Prostate gland (tissue), 2 donors: ENCODE measurements around the gene TOM1L2. TPM values are rescaled to one million over a fixed set of nuclear protein-coding genes. Genes with fewer than 3 reads are reported as not detected.

Experiments used
- DNase-seq: peaks from one replicate; pipeline ENCODE4 v3.0.0-alpha.2; 2019; ENCODE audit warnings: low spot score
- H3K27ac ChIP-seq, 2 donors: fragments of 200-600 bp; sonication (generic); 2 replicates each; pipeline ENCODE4 v1.5.1; 2017 to 2019
- H3K27me3 ChIP-seq: fragments of 200-600 bp; sonication (generic); replicated peaks from 2 replicates; pipeline ENCODE4 v1.5.1; 2019; ENCODE audit not compliant: insufficient read depth
- H3K36me3 ChIP-seq, 2 donors: fragments of 200-600 bp; sonication (generic); 1 replicate in 1 of 2; 2 replicates in 1 of 2; pipeline versions ENCODE4 v1.5.1 to v1.8.1; 2017 to 2019
- H3K4me1 ChIP-seq: fragments of 200-600 bp; sonication (generic); replicated peaks from 2 replicates; pipeline ENCODE4 v1.5.1; 2019
- H3K4me3 ChIP-seq, 2 donors: fragments of 200-600 bp; sonication (generic); 2 replicates each; pipeline ENCODE4 v1.5.1; 2017 to 2019
- H3K9me3 ChIP-seq: fragments of 200-600 bp; sonication (generic); 2 replicates; pipeline ENCODE4 v1.5.1; 2017
- CTCF ChIP-seq, 4 experiments: fragments of 200-600 bp in 2 of 4; fragments of 450-650 bp in 2 of 4; sonication (generic) in 2 of 4; IDR thresholded peaks; 1 replicate in 3 of 4; 2 replicates in 1 of 4; pipeline ENCODE4 v1.5.1; 2016 to 2019; ENCODE audit warnings: antibody characterized with exemption in 4 of 4, mild to moderate bottlenecking in 2 of 4, moderate library complexity in 2 of 4
- POLR2A ChIP-seq: fragments of 450-650 bp; IDR thresholded peaks from one replicate; pipeline ENCODE4 v1.6.1; 2016; ENCODE audit warnings: antibody characterized with exemption, mild to moderate bottlenecking
- POLR2AphosphoS5 ChIP-seq: sonication (generic); formaldehyde crosslinking; IDR thresholded peaks from one replicate; pipeline ENCODE4 v1.6.1; 2017; ENCODE audit warnings: antibody characterized with exemption
- WGBS: methylation state at CpG from one replicate; pipeline ENCODE4 v1.1.5; 2018; 5-methylcytosine and 5-hydroxymethylcytosine counted together
- intact Hi-C: fragments of 100-400 bp; cut with DNase I; formaldehyde crosslinking; loops from one replicate; pipeline ENCODE4 v1.14.2; 2022
- total RNA-seq, 2 donors: library from RNA; depleted of rRNA; stranded (reverse); fragments of >200 nt; gene quantifications; one replicate each; pipeline ENCODE4 v1.1.0, GENCODE V29; 2016

TOM1L2 gene
- total RNA-seq, 2 donors from 2014 or later = 162 to 185 TPM

GRCh38 chr17:18017958-18018357 is 45.8 kb upstream of the TOM1L2 start:
- no peaks in the 10 kb centered on the region for H3K27me3 ChIP-seq
- intact Hi-C loops = no loop called here
- TF ChIP-seq CTCF (IDR thresholded peaks at IDR 0.05) (no peak), POLR2A (no peak), POLR2AphosphoS5 (no peak)
- H3K27ac ChIP-seq = peak overlapping the region; percentile 12 to 44
- H3K9me3 ChIP-seq = no peaks in the 10 kb centered on the region
- no peak for DNase-seq
- 27% methylated on average over 3 of the region's 3 CpGs for WGBS
- H3K4me3 ChIP-seq = no peak overlapping the region
- no peaks in the 10 kb centered on the region for H3K4me1 ChIP-seq
- H3K36me3 ChIP-seq = no peaks in the 10 kb centered on the region

- intact Hi-C loops = no loop called here
- Histone ChIP-seq H3K4me3 (no peak overlapping the region), H3K27ac (no peak overlapping the region), H3K4me1 (no peaks in the 10 kb centered on the region), H3K27me3 (no peaks in the 10 kb centered on the region), H3K36me3 (no peaks in the 10 kb centered on the region), H3K9me3 (no peaks in the 10 kb centered on the region)
- TF ChIP-seq CTCF (IDR thresholded peaks at IDR 0.05) (no peak), POLR2AphosphoS5 (no peak), POLR2A (no peak)
- DNase-seq = no peak
- 97% methylated on average over 12 of the region's 12 CpGs for WGBS
Measured at GRCh38 chr17:18016426-18016825, 44.2 kb upstream of the TOM1L2 start.

- no peaks in the 10 kb centered on the region for H3K27me3 ChIP-seq
- 95% methylated on average over 5 of the region's 5 CpGs for whole genome bisulfite sequencing
- H3K9me3 ChIP-seq = no peaks in the 10 kb centered on the region
- DNase-seq = no peak
- H3K27ac ChIP-seq = no peak overlapping the region
- H3K36me3 ChIP-seq = no peaks in the 10 kb centered on the region
- no peaks in the 10 kb centered on the region for H3K4me1 ChIP-seq
- no peak for TF ChIP-seq POLR2AphosphoS5
- TF ChIP-seq CTCF (IDR thresholded peaks at IDR 0.05) = no peak
- TF ChIP-seq POLR2A = no peak
- intact Hi-C loops = no loop called here
- H3K4me3 ChIP-seq = no peak overlapping the region
Measured at GRCh38 chr17:18015593-18015992, 43.4 kb upstream of the TOM1L2 start.

DNA sequence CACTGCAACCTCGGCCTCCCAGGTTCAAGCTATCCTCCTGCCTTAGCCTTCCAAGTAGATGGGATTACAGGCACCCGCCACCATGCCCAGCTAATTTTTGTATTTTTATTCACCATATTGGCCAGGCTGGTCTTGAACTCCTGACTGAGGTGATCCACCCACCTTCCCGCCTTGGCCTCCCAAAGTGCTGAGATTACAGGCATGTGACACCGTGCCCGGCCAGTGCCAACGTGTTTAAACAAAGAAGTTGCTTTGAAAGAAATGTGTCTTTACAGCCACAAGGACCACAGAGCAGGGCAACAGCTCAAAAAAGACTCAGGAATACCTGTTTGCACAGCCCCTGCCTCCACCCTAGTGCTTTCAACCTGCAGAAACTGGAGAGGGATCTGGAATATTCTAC is 41.8 kb upstream of the TOM1L2 start:
- intact Hi-C loops = no loop called here
- no peak for DNase-seq
- TF ChIP-seq POLR2AphosphoS5 (no peak), CTCF (IDR thresholded peaks at IDR 0.05) (no peak), POLR2A (no peak)

DNA sequence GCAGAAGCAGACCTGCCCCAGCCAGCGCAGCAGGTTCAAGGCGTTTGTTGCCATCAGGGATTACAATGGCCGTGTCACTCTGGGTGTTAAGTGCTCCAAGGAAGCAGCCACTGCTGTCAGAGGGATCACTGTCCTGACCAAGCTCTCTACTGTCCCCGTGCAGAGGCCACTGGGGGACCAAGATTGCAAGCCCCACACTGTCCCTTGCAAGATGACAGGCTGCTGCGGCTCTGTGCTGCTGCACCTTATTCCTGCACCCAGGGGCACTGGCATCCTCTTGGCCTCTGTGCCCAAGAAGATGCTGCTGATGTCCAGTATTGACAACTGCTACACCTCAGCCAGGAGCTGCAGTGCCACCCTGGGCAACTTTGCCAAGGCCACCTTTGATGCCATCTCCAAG is 39.1 kb upstream of the TOM1L2 start:
- 94% methylated on average over 5 of the region's 5 CpGs for WGBS

More for the DNA sequence above, 41.8 kb upstream of the TOM1L2 start:
- H3K4me1 ChIP-seq = no peaks in the 10 kb centered on the region
- WGBS = 78% methylated on average over 6 of the region's 6 CpGs
- no peaks in the 10 kb centered on the region for H3K9me3 ChIP-seq
- H3K4me3 ChIP-seq = no peak overlapping the region
- no peaks in the 10 kb centered on the region for H3K36me3 ChIP-seq
- no peak overlapping the region for H3K27ac ChIP-seq
- no peaks in the 10 kb centered on the region for H3K27me3 ChIP-seq

More for the DNA sequence above, 39.1 kb upstream of the TOM1L2 start:
- intact Hi-C loops = no loop called here
- Histone ChIP-seq H3K36me3 (no peaks in the 10 kb centered on the region), H3K27me3 (no peaks in the 10 kb centered on the region), H3K4me3 (no peak overlapping the region), H3K9me3 (no peaks in the 10 kb centered on the region), H3K4me1 (no peaks in the 10 kb centered on the region), H3K27ac (no peak overlapping the region)
- DNase-seq = no peak
- TF ChIP-seq POLR2A = no peak
- TF ChIP-seq CTCF (IDR thresholded peaks at IDR 0.05) = no peak
- no peak for TF ChIP-seq POLR2AphosphoS5
